GM18870 (cell line): ENCODE data around the gene GP1BA.

Experiments
- ATAC-seq: cut with Tn5 transposase; IDR thresholded peaks from one replicate; pipeline ENCODE4 v1.9.1; 2021; ENCODE audit warnings: moderate library complexity; ENCODE audit not compliant: unreplicated experiment

The GP1BA gene

DNA sequence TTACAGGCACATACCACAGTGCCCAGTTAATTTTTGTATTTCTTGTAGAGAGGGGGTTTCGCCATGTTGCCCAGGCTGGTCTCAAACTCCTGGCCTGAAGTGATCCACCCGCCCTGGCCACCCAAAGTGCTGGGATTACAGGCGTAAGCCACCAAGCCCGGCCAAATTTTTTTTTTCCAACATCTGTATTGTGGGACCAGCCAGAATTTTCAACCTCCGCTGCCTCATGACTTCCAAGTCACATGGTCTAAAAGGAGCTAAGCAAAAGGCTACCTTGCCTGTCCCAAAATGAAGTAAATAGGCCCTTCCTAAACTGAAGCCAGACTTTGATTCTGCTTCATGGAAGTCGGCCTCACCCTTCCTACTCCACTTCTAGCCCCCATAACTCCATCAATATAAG is 39.7 kb downstream of the GP1BA start:
- ATAC-seq, result no peak

DNA sequence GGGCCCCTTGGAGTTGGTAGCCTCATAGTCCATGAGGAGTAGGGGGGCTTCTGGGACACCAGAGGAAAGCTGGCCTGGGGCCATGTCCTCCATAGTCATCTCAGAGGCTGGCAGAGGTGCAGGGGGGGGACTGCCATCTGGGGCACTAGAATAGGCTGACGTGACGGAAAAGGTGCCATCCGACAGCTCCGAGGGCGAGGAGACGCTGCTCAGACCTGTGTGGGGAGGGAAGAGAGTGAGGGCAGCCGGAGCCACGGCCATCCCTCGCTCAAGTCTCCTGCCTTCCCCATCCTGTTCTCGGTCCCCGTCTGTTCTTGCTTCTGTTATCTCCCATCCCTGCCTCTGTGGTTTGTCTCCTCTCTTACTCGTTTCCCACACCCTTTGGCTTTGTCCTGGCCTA is 40.2 kb downstream of the GP1BA start:
- no peak for ATAC-seq

DNA sequence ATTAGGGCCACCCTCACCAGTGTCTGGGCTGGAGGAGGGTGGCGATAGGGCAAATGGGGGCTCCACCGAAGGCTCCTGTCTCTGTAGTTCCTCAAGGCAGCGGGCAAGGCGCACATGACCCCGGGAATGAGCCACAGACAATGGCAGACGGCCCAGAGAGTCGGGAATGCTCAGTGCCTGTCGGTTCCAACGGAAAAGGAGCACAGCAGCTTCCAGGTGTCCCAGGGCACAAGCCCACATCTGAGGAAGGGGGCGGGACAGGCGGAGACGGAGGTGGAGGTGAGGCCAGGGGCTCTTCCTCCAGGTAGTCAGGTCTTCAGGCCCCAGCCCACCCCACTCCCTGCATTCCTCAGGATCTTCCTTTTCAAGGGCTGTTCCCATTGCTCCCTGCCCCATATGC is 40.7 kb downstream of the GP1BA start:
- ATAC-seq, result no peak

DNA sequence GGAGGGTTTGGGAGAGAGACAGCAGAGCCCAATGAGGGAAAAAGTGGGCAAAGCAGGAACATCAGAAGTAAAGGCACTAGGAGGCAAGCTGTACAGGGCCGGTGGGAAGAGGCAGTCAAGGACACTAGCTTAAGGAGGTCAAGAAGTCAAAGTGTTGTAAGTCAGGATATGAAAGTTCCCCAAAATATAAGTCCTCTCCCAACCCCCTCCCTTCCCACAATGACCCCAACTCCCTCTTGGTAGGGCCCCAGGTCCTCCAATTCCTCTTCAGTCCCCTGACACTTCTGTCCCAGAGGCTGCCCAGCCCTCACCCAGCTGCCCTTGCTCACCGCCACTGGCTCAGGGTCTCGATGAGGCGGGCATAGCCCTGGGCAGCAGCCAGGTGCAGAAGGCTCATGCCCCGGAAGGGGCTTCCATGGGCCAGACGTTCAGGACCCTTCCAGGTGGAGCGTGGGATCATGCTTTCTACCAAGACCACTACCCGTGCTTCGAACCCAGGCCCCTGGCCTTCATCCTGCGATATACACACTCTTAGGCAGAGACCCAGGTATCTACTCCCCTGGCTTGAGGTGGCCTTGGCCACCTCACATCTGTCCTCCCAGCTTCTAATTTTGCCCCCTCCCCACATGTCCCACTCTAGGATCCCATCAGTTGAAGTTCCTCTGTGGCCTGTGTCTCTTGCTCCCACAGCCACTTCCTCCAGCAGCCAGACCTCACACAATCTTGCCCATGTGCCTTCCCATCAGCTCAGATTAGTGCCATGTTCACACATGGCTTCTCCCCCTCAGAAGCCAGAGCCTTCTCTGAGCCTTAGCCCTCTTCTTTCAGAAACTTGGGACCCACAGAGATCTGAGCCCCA is 41.4 kb downstream of the GP1BA start:
- ATAC-seq, result no peak

DNA sequence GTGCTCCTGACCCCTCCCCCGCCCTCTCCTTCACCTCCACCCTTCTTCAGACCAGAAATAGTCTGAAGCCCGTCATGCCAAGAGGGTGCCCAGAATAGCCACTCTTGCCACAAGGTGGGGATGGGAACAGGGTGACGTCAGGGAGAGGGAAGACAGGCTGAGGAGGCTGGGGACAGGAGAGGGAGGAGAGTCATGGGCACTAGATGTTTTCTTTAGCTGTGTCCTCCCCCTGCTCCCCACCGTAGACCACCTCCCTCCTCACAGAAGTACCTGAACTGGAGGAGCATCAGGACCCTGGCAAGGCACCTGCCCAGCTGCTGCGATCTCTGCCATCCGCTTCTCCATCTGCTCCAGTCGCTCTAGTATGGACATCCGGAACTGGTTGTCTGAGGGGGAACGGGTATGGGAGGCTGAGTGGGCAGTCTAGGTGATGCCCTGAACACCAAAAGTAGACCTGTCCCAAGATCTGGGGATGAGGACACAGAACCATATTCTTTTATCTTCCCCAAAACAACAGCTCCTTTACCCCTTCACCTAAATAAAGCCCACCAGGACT is 42.1 kb downstream of the GP1BA start:
- no peak for ATAC-seq

DNA sequence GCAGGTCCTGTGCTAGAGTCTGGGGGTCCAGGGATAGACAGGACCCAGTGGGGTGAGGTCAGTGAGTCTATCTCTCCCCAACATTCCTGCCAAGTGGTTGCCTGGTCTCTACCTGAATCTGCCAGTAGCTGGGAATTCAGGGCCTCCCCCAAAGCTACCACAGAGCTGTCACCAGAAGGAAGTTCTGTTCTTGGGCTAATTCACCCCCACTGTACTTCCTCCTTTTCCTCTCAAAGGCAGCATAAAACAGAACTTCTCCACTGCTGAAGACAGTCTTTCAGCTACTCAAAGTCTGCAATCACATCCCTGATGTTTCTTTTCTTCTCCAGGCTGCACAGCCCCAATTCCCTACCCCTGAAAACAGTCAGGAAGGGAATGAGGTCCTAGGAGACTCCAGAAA is 46.6 kb downstream of the GP1BA start:
- no peak for ATAC-seq

DNA sequence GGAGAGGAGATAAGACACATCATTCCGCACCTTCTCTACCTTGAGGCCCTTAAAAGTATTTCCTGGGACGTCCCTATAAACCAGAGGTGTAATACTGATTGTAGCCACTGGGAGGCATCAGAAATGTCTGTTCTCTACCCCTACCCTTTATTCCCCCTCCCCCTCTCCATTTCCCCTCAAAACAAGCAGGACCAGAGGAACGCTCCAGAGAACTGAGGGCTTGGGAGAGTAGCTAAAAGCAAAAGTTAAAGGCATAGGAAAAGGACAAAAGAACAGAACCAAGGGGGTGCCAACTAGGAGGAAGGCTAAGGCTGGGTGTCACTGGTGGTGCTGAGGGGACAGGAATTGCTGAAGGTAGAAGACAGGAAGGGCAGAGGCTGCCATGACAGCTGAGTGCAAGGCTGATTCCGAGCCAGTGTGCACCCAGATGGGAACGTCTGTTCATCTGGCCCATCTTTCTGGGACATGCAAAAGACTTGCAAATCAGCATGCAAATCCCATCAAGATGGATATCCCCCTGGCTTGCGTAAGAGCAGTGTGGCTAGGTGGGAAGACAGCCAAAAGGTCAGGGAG is 48.7 kb downstream of the GP1BA start:
- ATAC-seq, result no peak

DNA sequence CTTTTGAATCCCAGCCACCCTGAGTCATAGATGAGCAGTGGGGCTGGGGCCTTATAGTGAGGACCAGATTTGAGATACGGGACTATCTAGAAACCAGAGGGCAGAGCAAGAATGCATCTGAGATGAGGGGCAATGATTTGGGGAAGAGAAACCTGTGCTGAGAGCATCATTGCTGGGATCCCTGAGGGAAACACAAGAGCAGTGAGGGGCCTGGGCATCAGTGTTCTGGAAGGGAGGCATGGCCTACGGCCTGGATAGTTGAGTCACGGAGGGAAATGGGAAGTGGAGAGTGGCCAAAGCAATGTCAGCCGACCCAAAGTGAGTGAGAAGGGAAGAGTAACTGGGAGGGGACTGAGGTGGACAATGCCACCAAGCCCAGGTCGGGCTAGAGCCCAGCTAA is 50.2 kb downstream of the GP1BA start:
- no peak for ATAC-seq
